GM21825 (cell line): Measurements from ENCODE around the gene HK1.

Experiments used
- ATAC-seq: cut with Tn5 transposase; IDR thresholded peaks from one replicate; pipeline ENCODE4 v1.9.1; 2021; ENCODE audit warnings: mild to moderate bottlenecking, moderate library complexity; ENCODE audit not compliant: unreplicated experiment

HK1 gene

DNA sequence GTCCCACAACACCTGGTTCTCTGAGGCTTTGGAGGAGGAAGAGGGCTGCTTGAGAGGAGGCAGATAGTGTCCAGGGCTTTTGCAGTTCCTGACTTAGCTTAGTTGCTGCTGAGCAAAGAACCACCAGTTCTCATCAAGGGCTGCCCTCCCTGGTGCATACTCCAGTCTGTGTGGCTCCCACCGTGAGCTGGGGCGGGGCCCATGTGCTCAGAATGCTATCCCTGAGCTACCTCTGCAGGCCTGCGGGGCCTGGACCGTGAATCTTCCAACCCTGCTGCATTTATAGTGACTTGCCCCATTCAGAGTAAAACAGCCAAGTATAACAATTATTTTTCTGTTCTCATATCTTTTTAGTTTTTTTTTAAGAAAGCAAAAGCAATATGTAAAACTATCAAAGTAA lies 89.2 kb downstream of the HK1 start:
- no peak for ATAC-seq

DNA sequence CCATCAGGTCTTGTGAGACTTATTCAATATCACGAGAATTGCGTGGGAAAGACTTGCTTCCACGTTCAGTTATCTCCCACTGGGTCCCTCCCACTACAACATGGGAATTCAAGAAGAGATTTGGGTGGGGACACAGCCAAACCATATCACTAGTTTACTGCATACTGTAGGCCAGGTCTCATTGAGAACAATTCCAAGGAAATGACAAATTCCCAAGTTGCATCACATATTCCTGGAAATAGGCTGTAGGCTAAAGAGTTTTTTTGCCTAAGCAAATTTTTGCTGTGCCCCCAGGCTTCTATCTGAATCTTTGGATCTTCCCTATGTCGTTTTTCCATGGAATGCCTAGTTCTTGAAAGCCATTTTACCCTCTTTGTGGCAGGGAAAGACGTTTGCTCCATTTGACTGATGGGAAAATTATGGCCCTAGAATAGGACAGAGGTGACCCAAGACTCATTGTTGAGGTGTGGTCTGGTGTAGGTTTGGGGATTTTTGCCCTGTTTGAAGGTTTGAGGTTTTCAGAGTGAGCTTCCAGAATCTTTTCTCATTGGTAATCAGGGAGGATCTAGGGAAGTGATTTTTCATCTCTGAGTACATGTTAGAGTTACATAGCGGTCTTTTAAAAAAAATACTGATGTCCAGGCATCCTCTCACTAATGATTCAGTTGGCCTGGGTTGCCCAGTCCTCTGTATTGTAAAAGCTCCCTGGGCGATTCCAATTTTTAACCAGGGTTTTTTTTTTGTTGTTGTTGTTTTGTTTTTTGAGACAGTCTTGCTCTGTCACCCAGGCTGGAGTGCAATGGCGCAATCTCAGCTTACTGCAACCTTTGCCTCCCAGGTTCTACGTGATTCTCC lies 94.1 kb downstream of the HK1 start:
- ATAC-seq = no peak

DNA sequence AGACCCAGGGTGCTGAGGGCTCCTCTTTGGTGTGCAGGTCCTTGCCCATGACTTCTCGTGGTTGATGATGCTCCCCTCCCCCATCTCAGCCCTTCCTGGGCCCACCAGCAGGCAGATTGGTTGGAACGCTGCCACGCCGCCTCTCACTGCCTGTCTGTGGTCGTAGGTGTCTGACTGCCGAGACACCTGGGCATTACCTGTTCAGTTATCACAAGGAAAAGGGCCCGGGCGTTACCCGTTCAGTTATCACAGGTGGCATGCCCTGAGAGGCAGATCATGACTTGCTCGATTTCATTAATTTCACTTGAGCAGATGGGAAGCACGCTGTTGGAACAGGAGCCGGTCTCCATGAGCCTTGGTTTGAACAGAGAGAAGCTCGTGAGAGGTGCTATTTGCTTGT lies 95.9 kb downstream of the HK1 start:
- no peak for ATAC-seq

DNA sequence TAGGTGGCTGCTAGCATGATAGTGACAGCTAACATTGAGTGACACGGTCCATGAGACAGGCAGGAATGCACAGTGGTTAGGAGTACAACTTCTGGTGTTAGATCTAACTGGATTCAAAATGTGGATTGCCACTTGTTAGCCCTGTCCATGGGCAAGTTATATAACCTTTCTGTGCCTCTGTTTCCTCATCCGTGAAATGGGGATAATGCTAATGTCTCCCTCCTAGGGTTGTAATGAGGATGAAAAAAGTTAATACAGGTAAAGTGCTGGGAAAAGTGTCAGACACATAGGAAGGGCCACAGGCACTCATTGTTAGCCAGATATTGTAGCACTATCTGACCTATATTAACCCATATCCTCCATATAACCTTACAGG lies 96.6 kb downstream of the HK1 start:
- ATAC-seq = no peak

DNA sequence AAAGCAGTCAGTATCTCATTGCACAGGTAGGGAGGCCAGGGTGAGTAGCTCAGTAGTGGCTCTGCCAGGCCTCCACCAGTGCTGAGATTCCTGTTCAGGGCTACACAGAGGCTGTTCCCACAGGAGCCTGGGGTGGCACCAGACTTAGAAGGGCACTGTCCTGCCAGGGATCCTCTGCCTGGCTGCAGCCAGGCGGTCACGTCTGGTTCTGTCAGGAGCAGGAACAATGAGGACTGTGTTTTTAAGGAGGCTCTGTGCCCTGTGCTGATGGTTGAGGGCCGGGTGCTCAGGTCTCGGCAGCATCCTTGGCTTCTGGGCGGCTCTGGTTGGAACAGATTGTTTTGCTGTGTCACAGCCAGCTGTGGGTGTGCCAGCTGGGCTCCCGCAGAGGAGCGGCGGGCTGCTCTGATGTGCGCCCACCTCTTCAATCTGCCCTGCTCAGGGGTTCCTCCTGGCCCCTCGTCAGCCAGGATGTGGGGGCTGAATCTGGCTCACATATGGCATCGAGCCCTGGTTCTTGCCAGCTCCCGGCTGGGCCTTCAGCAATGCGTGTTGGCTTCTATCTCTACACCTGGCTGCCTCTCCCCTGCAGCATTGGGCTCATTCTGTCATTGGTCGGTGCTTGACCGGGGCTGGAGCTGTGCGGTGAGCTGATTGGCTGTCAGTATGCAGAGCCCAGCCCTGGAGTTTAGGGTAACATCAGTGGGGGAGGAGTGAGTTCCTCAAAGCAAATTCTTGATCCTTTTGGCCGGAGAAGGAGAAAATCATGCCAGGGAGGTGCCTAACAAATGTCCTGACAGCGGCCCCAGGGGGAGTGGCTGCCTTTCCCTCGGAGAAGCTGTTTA lies 97.2 kb downstream of the HK1 start:
- ATAC-seq = no peak

DNA sequence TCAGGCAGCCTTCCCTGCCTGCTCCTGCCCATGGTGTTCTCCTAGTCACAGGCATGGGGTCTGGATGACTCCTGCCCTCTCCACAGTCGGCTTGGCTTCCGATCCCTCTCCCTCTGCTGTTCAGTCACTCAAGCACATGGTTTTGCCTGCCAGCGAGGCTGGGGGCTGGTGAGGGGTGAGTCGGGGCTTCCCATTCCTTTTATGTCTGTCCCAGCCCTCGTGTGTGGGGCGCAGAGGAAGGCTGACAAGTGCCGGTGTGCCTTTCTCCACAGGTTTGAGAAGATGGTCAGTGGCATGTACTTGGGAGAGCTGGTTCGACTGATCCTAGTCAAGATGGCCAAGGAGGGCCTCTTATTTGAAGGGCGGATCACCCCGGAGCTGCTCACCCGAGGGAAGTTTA lies 98.4 kb downstream of the HK1 start:
- ATAC-seq = no peak

DNA sequence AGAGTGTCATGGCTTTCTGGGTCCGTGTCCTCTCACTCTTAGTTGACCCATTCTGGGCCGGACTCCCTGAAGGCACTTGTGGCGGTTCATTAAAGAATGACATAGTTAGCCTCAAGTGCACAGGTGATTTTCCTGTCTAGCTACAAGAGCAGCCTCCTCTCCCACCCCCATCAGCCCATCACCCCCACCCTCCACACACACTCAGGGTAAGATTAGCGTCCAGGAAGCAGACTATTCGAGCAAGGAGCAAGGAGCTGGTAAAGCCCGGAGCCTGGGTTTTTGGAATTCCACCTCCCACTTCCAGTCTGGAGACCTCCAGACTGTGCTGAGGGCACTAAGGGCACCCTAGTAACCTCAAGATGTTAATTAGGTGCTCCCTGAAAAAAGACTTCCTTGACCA lies 98.9 kb downstream of the HK1 start:
- ATAC-seq = no peak

DNA sequence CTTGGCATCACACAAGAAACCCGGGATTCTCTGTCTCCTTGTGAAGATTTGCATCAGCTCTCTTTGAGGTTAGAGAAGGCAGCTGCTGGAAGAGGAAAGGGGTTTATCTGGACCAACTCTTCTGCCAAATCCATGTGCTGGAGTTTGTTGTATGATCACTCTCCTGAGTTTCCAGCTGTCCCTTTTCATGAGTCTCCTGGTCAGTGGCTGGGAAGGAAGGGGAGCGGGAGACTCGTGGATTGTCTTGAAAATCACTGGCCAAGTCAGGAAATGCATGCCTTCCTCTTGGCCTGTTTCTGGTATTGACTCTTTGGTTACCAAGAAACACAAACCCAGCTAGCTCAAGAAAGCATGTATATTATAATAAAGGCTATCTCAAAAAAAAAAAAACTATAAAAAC lies 99.6 kb downstream of the HK1 start:
- no peak for ATAC-seq

DNA sequence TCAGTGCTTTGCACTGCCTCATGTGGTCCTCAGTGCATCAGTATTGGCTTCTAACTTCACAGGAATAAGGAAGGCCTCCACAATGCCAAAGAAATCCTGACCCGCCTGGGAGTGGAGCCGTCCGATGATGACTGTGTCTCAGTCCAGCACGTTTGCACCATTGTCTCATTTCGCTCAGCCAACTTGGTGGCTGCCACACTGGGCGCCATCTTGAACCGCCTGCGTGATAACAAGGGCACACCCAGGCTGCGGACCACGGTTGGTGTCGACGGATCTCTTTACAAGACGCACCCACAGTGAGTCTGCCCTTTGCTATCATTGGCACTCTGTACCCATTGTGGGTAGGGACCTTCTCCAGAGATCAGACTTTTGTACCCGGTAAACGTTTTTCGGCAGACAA lies 101.5 kb downstream of the HK1 start:
- no peak for ATAC-seq

DNA sequence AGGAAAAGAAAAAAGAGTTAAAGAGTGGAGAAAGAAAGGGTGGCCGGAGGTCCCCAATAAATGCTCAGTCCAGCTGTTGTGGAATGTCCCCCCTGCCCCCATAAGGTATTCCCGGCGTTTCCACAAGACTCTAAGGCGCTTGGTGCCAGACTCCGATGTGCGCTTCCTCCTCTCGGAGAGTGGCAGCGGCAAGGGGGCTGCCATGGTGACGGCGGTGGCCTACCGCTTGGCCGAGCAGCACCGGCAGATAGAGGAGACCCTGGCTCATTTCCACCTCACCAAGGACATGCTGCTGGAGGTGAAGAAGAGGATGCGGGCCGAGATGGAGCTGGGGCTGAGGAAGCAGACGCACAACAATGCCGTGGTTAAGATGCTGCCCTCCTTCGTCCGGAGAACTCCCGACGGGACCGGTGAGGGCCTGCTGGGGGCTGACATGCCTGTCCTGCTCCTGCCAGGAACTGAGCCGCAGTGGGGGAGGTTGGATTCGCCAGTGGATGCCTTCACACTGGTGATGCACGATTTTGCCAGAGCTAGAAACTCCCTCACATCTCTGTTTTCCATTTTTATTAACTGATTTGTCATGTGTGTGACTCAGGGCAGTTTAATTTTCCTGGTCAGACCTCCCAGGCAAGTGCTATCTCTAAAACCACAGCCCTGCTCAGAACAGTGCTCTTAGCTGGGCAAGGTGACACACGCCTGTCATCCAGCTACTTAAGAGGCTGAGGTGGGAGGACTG lies 104.3 kb downstream of the HK1 start:
- no peak for ATAC-seq

DNA sequence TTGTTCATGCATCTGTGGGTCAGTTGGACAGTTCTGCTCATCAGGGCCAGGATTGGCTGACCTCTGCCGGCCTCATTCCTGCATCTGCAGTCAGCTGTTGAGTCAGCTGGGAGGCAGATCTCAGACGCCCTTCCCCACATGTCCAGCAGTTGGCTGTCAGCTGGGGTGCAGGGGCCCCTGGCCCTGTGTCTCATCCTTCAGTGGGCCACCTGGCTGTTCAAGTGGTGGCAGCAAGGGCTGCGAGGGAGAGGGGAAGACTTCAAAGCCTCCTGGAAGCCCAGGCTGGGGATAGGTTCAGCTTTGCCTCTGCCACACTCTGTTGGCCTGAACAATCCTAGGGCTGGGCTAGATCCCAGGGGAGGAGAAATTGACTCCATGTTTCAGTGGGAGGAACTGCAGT lies 105.3 kb downstream of the HK1 start:
- no peak for ATAC-seq

DNA sequence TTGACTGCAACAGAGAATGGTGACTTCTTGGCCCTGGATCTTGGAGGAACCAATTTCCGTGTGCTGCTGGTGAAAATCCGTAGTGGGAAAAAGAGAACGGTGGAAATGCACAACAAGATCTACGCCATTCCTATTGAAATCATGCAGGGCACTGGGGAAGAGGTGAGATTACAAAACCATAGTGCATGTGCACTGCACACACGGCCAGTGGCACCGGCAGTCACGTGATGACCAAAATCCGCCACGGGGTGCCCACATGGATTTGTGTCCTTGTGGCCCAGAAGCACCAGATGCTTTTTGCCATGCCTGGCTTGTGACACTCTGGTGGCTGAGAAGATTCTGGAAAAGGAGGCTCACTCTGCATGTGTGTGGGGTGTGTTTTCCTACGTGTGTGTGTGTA lies 106.0 kb downstream of the HK1 start:
- no peak for ATAC-seq

DNA sequence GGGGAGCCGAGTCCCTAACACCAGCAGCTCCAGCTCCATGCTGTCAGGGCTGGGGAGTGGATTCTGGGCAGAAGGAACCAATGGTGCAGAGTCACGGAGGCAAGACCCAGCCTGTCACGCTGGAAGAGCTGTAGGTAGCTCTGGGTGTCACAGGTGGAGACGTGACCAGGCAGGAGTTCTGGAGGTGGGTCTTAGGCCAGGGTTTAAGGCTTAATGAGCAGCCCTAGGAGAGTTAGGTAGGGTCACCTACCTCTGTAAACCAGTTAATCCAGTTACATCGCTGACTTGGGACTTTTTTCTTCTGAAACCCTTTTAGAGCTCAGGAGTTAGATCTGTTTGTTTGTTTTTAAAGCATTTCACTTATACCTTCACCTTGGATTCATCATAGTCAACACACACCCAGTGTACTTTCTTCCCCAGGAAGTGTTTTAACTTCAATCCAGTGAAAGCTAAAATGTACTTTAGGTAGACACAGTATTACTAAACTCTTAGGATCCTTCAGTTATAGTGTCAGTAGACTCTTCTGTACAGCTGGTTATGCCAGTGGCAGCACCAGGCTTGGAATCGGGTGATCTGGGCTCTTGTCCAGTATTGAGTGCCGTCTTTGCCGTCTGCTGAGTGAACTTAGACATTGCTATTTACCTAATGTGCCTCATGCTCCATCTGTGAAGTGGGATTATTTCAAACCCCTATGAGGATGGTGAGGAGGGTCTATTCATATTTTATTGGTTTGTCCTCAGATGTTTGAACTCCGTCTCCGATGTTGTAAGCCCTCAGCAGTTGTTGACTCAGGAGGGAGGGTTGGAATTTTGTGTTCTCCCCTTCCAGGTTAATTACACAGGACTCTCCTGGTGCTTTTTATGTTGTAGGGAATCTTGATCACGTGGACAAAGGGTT lies 107.4 kb downstream of the HK1 start:
- no peak for ATAC-seq

DNA sequence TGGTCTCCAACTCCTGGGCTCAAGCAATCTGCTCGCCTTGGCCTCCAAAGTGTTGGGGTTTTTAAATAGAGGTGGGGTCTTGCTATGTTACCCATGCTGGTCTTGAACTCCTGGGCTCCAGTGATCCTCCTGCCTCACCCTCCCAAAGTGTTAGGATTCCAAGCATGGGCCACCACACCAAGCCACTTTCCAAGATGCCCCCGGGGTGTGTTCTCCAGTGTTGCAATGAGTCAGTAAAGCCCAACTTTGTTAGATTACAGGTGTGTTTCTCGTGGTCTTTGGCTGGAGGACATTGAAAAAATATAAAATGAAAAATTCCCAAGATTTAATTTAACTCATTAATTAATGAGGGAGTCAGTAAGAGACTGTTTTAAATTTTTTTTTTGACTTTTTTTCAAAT lies 109.2 kb downstream of the HK1 start:
- no peak for ATAC-seq

DNA sequence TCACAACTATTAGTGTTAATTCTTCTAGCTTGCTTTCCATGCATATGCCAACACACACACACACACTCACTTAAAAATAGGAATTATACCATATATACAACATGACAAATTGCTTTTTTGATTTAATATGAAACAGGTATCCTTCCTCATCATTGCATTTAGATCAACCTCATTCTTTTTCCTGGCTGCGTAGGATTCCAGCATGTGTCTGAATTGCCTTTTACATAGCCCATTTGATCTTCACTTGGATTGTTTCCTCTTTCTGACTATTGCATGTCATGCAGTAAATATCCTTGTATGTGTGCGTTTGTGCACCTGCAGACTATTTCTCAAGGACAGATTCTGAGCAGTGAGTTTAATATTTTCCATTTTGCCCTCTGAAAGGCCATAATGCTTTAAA lies 110.2 kb downstream of the HK1 start:
- ATAC-seq = no peak

DNA sequence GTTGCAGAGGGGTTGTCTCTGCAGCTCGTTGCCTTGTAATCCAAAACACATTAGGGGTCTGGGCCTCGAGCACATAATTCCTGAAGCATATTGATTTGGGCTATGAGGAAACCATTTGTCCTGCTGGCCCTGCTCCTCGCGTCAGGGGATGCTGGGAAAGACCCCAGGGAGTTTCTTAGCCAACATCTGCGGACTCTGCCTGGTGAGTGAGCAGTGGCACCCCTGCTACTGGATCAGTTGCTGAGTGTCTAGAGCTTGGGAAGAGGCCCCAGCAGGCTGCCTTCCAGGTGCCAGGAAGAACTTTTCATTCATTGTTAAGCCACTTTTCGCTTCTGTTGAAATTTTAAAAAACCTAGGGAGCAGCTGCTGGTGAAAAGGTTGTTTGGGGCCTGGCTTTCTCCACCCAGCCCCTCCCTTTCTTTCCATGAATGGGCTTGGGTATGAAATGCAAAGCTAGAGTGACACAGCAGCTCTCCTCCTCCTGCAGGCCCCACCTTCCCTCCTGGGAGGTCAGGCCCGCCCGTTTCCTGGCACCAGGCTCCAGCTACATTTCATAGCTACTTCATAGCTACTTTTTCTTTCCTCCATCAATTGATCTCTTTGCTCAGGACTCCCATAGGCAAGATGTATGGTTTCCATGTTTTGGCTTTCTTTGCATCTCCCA lies 111.7 kb downstream of the HK1 start:
- ATAC-seq = no peak

DNA sequence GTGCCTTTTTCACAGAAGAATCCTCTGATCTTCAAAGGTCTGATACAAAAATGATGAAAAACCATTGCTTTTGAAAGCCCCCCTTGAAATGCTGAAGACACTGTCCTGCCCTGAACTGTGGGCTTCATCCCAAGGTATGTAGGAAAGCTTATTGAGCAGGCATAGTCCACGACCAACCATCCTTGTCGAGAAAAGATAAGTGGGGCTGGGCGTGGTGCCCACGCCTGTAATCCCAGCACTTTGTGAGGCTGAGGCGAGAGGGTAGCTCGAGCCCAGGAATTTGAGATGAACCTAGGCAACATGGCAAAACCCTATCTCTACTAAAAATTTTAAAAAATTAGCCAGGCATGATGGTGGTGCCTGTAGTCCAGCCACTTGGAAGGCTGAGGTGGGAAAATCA lies 112.9 kb downstream of the HK1 start:
- ATAC-seq = no peak

DNA sequence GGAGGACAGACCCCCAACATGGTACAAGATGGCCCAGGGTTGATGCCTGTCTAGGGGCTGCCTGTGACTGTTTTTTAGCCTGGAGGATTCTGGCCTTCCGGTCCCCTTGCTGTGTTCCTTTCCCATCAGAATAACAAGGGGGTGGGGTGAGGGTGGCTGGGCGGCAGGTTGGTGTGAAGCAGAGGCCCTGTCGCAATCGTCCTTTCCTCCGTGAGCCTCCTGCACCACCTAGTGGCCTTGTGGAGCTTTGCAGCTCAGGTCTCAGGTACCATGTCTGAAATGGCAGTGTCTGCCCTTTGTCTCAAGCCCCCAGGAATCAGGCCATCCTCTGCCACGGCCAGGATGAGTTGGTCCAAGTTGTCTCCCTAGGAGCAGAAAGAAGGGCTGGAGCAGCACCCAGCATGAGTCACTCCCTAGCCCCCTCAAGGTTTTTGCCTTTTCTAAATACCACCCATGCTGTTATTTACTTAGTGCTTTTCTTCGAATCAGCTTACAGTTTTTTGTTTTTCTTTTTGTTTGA lies 114.2 kb downstream of the HK1 start:
- peak; percentile 88 for ATAC-seq

DNA sequence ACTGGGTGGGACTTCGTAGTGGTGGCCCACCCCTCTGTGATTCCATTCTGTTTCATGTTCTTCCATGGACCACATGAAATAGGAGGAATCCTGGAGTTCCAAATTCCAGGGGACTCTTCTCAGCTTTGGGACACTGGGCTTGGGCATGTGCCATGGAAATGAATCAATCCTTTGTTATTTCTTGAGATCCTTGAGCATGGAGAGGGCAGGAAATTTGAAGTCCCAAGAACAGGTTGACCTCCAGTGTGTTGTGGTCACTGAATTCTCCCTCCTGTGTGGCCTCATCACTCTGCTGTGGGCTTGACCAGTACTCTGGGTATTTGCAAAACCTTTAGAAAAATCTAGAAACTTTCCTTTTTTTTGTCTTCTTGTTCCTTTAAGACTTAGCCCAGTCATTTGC lies 115.7 kb downstream of the HK1 start:
- ATAC-seq = no peak

DNA sequence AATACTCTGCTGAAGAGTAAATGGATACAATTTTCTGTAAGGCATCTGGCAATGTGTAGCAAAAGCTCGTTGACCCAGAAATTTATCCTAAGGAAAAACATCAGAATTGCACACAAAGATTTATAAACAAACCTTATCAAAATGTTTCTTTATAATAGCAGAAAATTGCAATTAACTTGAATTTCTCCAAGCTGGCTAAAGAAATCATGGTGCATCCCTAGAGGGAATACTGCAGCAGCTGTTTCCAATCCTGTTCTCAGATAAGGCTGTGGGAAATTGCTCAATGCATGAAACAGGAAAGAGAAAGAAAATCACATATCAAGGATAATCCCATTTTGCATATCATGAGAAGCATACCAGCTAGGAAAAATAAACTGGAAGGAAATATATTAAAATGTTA lies 119.7 kb downstream of the HK1 start:
- ATAC-seq = no peak
